Activated T-cell treated with anti-CD3 and anti-CD28 coated beads, Interleukin-2, amount 50 U/mL, for 24 hours (primary cell): Measurements from ENCODE around the gene SCAF4.
"Not testable (repeated sequence)": the region's sequence is repeated elsewhere in the genome, so short reads cannot be mapped to it uniquely, and the experiment has no call there.

Experiments
- DNase-seq: peaks from one replicate; pipeline ENCODE4 v3.0.0-alpha.2; 2020
- H3K27ac Mint-ChIP-seq: 2 replicates; pipeline ENCODE4 v1.8.0; 2020; ENCODE audit warnings: mild to moderate bottlenecking, mixed read lengths
- H3K27me3 Mint-ChIP-seq: 2 replicates; pipeline ENCODE4 v1.8.0; 2020; ENCODE audit warnings: mixed read lengths
- H3K36me3 Mint-ChIP-seq: 2 replicates; pipeline ENCODE4 v1.8.0; 2020; ENCODE audit warnings: low read depth, mixed read lengths
- H3K4me1 Mint-ChIP-seq: 2 replicates; pipeline ENCODE4 v1.8.0; 2020; ENCODE audit warnings: low read depth, mixed read lengths
- H3K4me3 Mint-ChIP-seq: 2 replicates; pipeline ENCODE4 v1.8.0; 2020; ENCODE audit warnings: mild to moderate bottlenecking, moderate library complexity, mixed read lengths
- H3K9me3 Mint-ChIP-seq: 2 replicates; pipeline ENCODE4 v1.8.0; 2020; ENCODE audit warnings: mixed read lengths

Gene SCAF4

GRCh38 chr21:31753949-31754707, 22.2 kb upstream of the SCAF4 start:
- Mint-ChIP-seq H3K9me3 (no peaks in the 10 kb centered on the region), H3K27me3 (peaks cover 6% of the 10 kb centered on the region), H3K4me3 (no peak overlapping the region), H3K27ac (no peak overlapping the region), H3K4me1 (no peaks in the 10 kb centered on the region), H3K36me3 (no peaks in the 10 kb centered on the region)
- no peak for DNase-seq

GRCh38 chr21:31752967-31753366, 21.0 kb upstream of the SCAF4 start:
- H3K9me3 Mint-ChIP-seq = no peaks in the 10 kb centered on the region
- H3K4me1 Mint-ChIP-seq = no peaks in the 10 kb centered on the region
- H3K27ac Mint-ChIP-seq = no peak overlapping the region
- no peak overlapping the region for H3K4me3 Mint-ChIP-seq
- no peak for DNase-seq
- H3K27me3 Mint-ChIP-seq = peaks cover 8% of the 10 kb centered on the region
- H3K36me3 Mint-ChIP-seq = no peaks in the 10 kb centered on the region

- no peaks in the 10 kb centered on the region for H3K36me3 Mint-ChIP-seq
- no peak overlapping the region for H3K27ac Mint-ChIP-seq
- H3K27me3 Mint-ChIP-seq = peaks cover 8% of the 10 kb centered on the region
- no peak for DNase-seq
- no peak overlapping the region for H3K4me3 Mint-ChIP-seq
- no peaks in the 10 kb centered on the region for H3K4me1 Mint-ChIP-seq
- no peaks in the 10 kb centered on the region for H3K9me3 Mint-ChIP-seq
These were observed 20.4 kb upstream of the SCAF4 start for GRCh38 chr21:31752352-31752751.

GRCh38 chr21:31750843-31751242, 18.9 kb upstream of the SCAF4 start:
- no peak for DNase-seq
- Mint-ChIP-seq H3K36me3 (peaks cover 6% of the 10 kb centered on the region), H3K4me3 (no peak overlapping the region), H3K27ac (no peak overlapping the region), H3K4me1 (no peaks in the 10 kb centered on the region), H3K27me3 (peaks cover 8% of the 10 kb centered on the region), H3K9me3 (peaks cover 7% of the 10 kb centered on the region)

GRCh38 chr21:31744182-31744800, 12.4 kb upstream of the SCAF4 start:
- Mint-ChIP-seq H3K27ac (no peak overlapping the region), H3K9me3 (peaks cover 7% of the 10 kb centered on the region), H3K4me1 (peaks cover 4% of the 10 kb centered on the region), H3K36me3 (peaks cover 8% of the 10 kb centered on the region), H3K27me3 (peaks cover 4% of the 10 kb centered on the region), H3K4me3 (no peak overlapping the region)
- no peak for DNase-seq

- H3K9me3 Mint-ChIP-seq = peaks cover 7% of the 10 kb centered on the region
- H3K27ac Mint-ChIP-seq = no peak overlapping the region
- H3K27me3 Mint-ChIP-seq = no peaks in the 10 kb centered on the region
- H3K4me1 Mint-ChIP-seq = peaks cover 4% of the 10 kb centered on the region
- peaks cover 8% of the 10 kb centered on the region for H3K36me3 Mint-ChIP-seq
- H3K4me3 Mint-ChIP-seq = no peak overlapping the region
- DNase-seq = no peak
These were observed 11.8 kb upstream of the SCAF4 start for GRCh38 chr21:31743712-31744111.

GRCh38 chr21:31741116-31741515, 9.2 kb upstream of the SCAF4 start:
- H3K4me1 Mint-ChIP-seq = peaks cover 4% of the 10 kb centered on the region
- no peak overlapping the region for H3K4me3 Mint-ChIP-seq
- peaks cover 3% of the 10 kb centered on the region for H3K9me3 Mint-ChIP-seq
- peaks cover 4% of the 10 kb centered on the region for H3K36me3 Mint-ChIP-seq
- no peak overlapping the region for H3K27ac Mint-ChIP-seq
- H3K27me3 Mint-ChIP-seq = no peaks in the 10 kb centered on the region
- DNase-seq = no peak

GRCh38 chr21:31737586-31738397, 5.9 kb upstream of the SCAF4 start:
- not testable (repeated sequence) for H3K4me1 Mint-ChIP-seq, H3K27me3 Mint-ChIP-seq, DNase-seq, H3K4me3 Mint-ChIP-seq, H3K9me3 Mint-ChIP-seq, H3K27ac Mint-ChIP-seq, H3K36me3 Mint-ChIP-seq

- DNase-seq = no peak
- Mint-ChIP-seq H3K27ac (no peak overlapping the region), H3K9me3 (no peaks in the 10 kb centered on the region), H3K27me3 (no peaks in the 10 kb centered on the region), H3K4me3 (no peak overlapping the region), H3K4me1 (no peaks in the 10 kb centered on the region), H3K36me3 (peaks cover 5% of the 10 kb centered on the region)
These were observed 3.6 kb upstream of the SCAF4 start for GRCh38 chr21:31735511-31735992.

GRCh38 chr21:31733551-31734149, 1.7 kb upstream of the SCAF4 start:
- peaks cover 4% of the 10 kb centered on the region for H3K4me1 Mint-ChIP-seq
- no peak overlapping the region for H3K4me3 Mint-ChIP-seq
- DNase-seq = no peak
- H3K36me3 Mint-ChIP-seq = peaks cover 12% of the 10 kb centered on the region
- no peaks in the 10 kb centered on the region for H3K27me3 Mint-ChIP-seq
- H3K27ac Mint-ChIP-seq = no peak overlapping the region
- no peaks in the 10 kb centered on the region for H3K9me3 Mint-ChIP-seq

- peak; percentile 61 for DNase-seq
- H3K36me3 Mint-ChIP-seq = peaks cover 12% of the 10 kb centered on the region
- H3K4me3 Mint-ChIP-seq = no peak overlapping the region
- H3K4me1 Mint-ChIP-seq = peaks cover 4% of the 10 kb centered on the region
- no peaks in the 10 kb centered on the region for H3K27me3 Mint-ChIP-seq
- no peak overlapping the region for H3K27ac Mint-ChIP-seq
- no peaks in the 10 kb centered on the region for H3K9me3 Mint-ChIP-seq
These were observed 956 bp upstream of the SCAF4 start for GRCh38 chr21:31732597-31733550.

- Mint-ChIP-seq H3K27ac (peak overlapping the region; percentile 91), H3K27me3 (no peaks in the 10 kb centered on the region), H3K36me3 (peaks cover 24% of the 10 kb centered on the region), H3K4me1 (peaks cover 15% of the 10 kb centered on the region), H3K4me3 (no peak overlapping the region), H3K9me3 (no peaks in the 10 kb centered on the region)
- no peak for DNase-seq
These were observed 662 bp downstream of the SCAF4 start for GRCh38 chr21:31731056-31731856.

- H3K27me3 Mint-ChIP-seq = no peaks in the 10 kb centered on the region
- no peak overlapping the region for H3K4me3 Mint-ChIP-seq
- peak overlapping the region; percentile 89 for H3K27ac Mint-ChIP-seq
- peak; percentile 34 for DNase-seq
- H3K9me3 Mint-ChIP-seq = no peaks in the 10 kb centered on the region
- H3K36me3 Mint-ChIP-seq = peaks cover 26% of the 10 kb centered on the region
- peaks cover 17% of the 10 kb centered on the region for H3K4me1 Mint-ChIP-seq
These were observed 1.2 kb downstream of the SCAF4 start for GRCh38 chr21:31730712-31731055.
